DOHH2 (cell line): Measurements from ENCODE around the gene GCAT.

Experiments
- H3F3A ChIP-seq: fragments of 200-600 bp; sonication (generic), shearing (Covaris generic); 2 replicates; pipeline ENCODE4 v1.6.0; 2016; ENCODE audit warnings: antibody characterized with exemption, mild to moderate bottlenecking; ENCODE audit not compliant: control insufficient read depth, insufficient read depth
- H3K27ac ChIP-seq: fragments of 200-600 bp; sonication (generic); 2 replicates; pipeline ENCODE4 v1.5.1; 2014; ENCODE audit warnings: low read depth, mild to moderate bottlenecking, low read length, moderate library complexity
- H3K27me3 ChIP-seq: fragments of 200-600 bp; sonication (generic); 2 replicates; pipeline ENCODE4 v1.6.1; 2014; ENCODE audit warnings: mild to moderate bottlenecking, low read length, mixed read lengths; ENCODE audit not compliant: control insufficient read depth
- H3K36me3 ChIP-seq: fragments of 200-600 bp; sonication (generic); 2 replicates; pipeline ENCODE4 v1.6.1; 2014; ENCODE audit warnings: mild to moderate bottlenecking, low read length, moderate library complexity, mixed read lengths; ENCODE audit not compliant: control insufficient read depth
- H3K4me1 ChIP-seq: fragments of 200-600 bp; sonication (generic); 2 replicates; pipeline ENCODE4 v1.6.1; 2014; ENCODE audit warnings: mild to moderate bottlenecking, low read length, mixed read lengths; ENCODE audit not compliant: control insufficient read depth
- H3K4me2 ChIP-seq: fragments of 200-600 bp; sonication (generic); 2 replicates; pipeline ENCODE4 v1.6.0; 2014; ENCODE audit warnings: mild to moderate bottlenecking, low read length, moderate library complexity
- H3K4me3 ChIP-seq: fragments of 200-600 bp; sonication (generic); 2 replicates; pipeline ENCODE4 v1.5.1; 2014; ENCODE audit warnings: mild to moderate bottlenecking, low read length, mixed read lengths
- H3K79me2 ChIP-seq: fragments of 200-600 bp; sonication (generic); 2 replicates; pipeline ENCODE4 v1.6.1; 2014; ENCODE audit warnings: mild to moderate bottlenecking, low read length, mixed read lengths; ENCODE audit not compliant: control insufficient read depth
- H3K9me2 ChIP-seq: fragments of 200-600 bp; sonication (generic); replicated peaks from 2 replicates; pipeline ENCODE4 v1.6.1; 2014; ENCODE audit warnings: mild to moderate bottlenecking, low read length, mixed read lengths; ENCODE audit not compliant: control insufficient read depth
- H3K9me3 ChIP-seq: fragments of 200-600 bp; sonication (generic); 2 replicates; pipeline ENCODE4 v1.6.1; 2014; ENCODE audit warnings: antibody characterized with exemption, low read length, mixed read lengths; ENCODE audit not compliant: control insufficient read depth, insufficient read depth
- H4K20me1 ChIP-seq: fragments of 200-600 bp; sonication (generic); 2 replicates; pipeline ENCODE4 v1.6.0; 2014; ENCODE audit warnings: low read depth, mild to moderate bottlenecking, antibody characterized with exemption, low read length, moderate library complexity; ENCODE audit not compliant: control insufficient read depth, insufficient read depth
- CTCF ChIP-seq: fragments of 200-600 bp; sonication (generic); IDR thresholded peaks from one replicate; pipeline ENCODE4 v1.5.1; 2014; ENCODE audit warnings: antibody characterized with exemption, mild to moderate bottlenecking, low read depth, low read length; ENCODE audit not compliant: poor library complexity, severe bottlenecking
- EZH2phosphoT487 ChIP-seq: fragments of 200-600 bp; sonication (generic); IDR thresholded peaks from 2 replicates; pipeline ENCODE4 v1.6.1; 2017; ENCODE audit warnings: borderline replicate concordance, mild to moderate bottlenecking, antibody characterized with exemption, low read length, moderate library complexity, mixed read lengths

The GCAT gene

GRCh38 chr22:37774728-37775127 is 33.0 kb upstream of the GCAT start:
- no peak overlapping the region for H3K27ac ChIP-seq

GRCh38 chr22:37775785-37776638 is 31.7 kb upstream of the GCAT start:
- Histone ChIP-seq H3K4me1 (peaks cover 5% of the 10 kb centered on the region), H3K4me2 (no peak overlapping the region), H3F3A (no peaks in the 10 kb centered on the region), H3K4me3 (no peak overlapping the region), H3K79me2 (no peaks in the 10 kb centered on the region), H3K27ac (no peak overlapping the region), H4K20me1 (no peaks in the 10 kb centered on the region), H3K9me3 (no peaks in the 10 kb centered on the region), H3K9me2 (no peaks in the 10 kb centered on the region), H3K36me3 (no peaks in the 10 kb centered on the region), H3K27me3 (no peaks in the 10 kb centered on the region)
- no peak for TF ChIP-seq EZH2phosphoT487
- TF ChIP-seq CTCF: no peak

More at GRCh38 chr22:37774728-37775127, 33.0 kb upstream of the GCAT start:
- Histone ChIP-seq H3K27me3 (no peaks in the 10 kb centered on the region), H3K9me2 (no peaks in the 10 kb centered on the region), H3K79me2 (no peaks in the 10 kb centered on the region), H3K36me3 (no peaks in the 10 kb centered on the region), H3K4me3 (no peak overlapping the region), H3K4me2 (no peak overlapping the region), H4K20me1 (no peaks in the 10 kb centered on the region), H3K4me1 (peaks cover 5% of the 10 kb centered on the region), H3F3A (no peaks in the 10 kb centered on the region), H3K9me3 (no peaks in the 10 kb centered on the region)
- TF ChIP-seq CTCF (no peak), EZH2phosphoT487 (no peak)

GRCh38 chr22:37776639-37777005 is 31.1 kb upstream of the GCAT start:
- TF ChIP-seq CTCF (no peak), EZH2phosphoT487 (no peak)
- no peak overlapping the region for H3K4me2 ChIP-seq
- H3K4me1 ChIP-seq: peaks cover 5% of the 10 kb centered on the region
- no peaks in the 10 kb centered on the region for H3K9me2 ChIP-seq
- H3K79me2 ChIP-seq: no peaks in the 10 kb centered on the region
- H3K9me3 ChIP-seq: no peaks in the 10 kb centered on the region
- H3K27ac ChIP-seq: no peak overlapping the region
- no peaks in the 10 kb centered on the region for H3F3A ChIP-seq
- no peak overlapping the region for H3K4me3 ChIP-seq
- H4K20me1 ChIP-seq: no peaks in the 10 kb centered on the region
- H3K36me3 ChIP-seq: no peaks in the 10 kb centered on the region
- H3K27me3 ChIP-seq: no peaks in the 10 kb centered on the region
